Neural cell (in vitro differentiated cells): ENCODE data around the gene CELSR3.

ENCODE experiments used
- EP300 ChIP-seq: fragments of 450-650 bp; conservative IDR thresholded peaks from 2 replicates; pipeline ENCODE4 v1.6.1; 2014; ENCODE audit warnings: antibody characterized with exemption, mild to moderate bottlenecking, moderate library complexity; ENCODE audit not compliant: poor library complexity, severe bottlenecking
- EZH2 ChIP-seq: fragments of 200-600, 300-800 bp; shearing (Covaris generic), sonication (generic); IDR thresholded peaks from 2 replicates; pipeline ENCODE4 v1.6.1; 2014; ENCODE audit warnings: antibody characterized with exemption, low read length, borderline replicate concordance, mild to moderate bottlenecking; ENCODE audit not compliant: insufficient read depth, poor library complexity, severe bottlenecking
- MXI1 ChIP-seq: fragments of 450-650 bp; conservative IDR thresholded peaks from 2 replicates; pipeline ENCODE4 v1.6.1; 2014; ENCODE audit warnings: antibody characterized with exemption, mild to moderate bottlenecking; ENCODE audit not compliant: poor library complexity, severe bottlenecking
- POLR2AphosphoS5 ChIP-seq: IDR thresholded peaks from 2 replicates; pipeline ENCODE4 v1.6.1; 2012
- TF ChIP-seq, protein P1 (sequence below): fragments of 450-650 bp; IDR thresholded peaks from 2 replicates; pipeline ENCODE4 v1.5.1; 2014; ENCODE audit warnings: antibody characterized with exemption, mild to moderate bottlenecking, moderate library complexity; ENCODE audit not compliant: poor library complexity, severe bottlenecking

- no peak for TF ChIP-seq EP300
- no peak for TF ChIP-seq MXI1
- TF ChIP-seq, protein P1, sequence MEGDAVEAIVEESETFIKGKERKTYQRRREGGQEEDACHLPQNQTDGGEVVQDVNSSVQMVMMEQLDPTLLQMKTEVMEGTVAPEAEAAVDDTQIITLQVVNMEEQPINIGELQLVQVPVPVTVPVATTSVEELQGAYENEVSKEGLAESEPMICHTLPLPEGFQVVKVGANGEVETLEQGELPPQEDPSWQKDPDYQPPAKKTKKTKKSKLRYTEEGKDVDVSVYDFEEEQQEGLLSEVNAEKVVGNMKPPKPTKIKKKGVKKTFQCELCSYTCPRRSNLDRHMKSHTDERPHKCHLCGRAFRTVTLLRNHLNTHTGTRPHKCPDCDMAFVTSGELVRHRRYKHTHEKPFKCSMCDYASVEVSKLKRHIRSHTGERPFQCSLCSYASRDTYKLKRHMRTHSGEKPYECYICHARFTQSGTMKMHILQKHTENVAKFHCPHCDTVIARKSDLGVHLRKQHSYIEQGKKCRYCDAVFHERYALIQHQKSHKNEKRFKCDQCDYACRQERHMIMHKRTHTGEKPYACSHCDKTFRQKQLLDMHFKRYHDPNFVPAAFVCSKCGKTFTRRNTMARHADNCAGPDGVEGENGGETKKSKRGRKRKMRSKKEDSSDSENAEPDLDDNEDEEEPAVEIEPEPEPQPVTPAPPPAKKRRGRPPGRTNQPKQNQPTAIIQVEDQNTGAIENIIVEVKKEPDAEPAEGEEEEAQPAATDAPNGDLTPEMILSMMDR = no peak
- TF ChIP-seq EZH2 = no peak
- TF ChIP-seq POLR2AphosphoS5 = no peak
Observed at GRCh38 chr3:48595526-48596121, 67.1 kb downstream of the CELSR3 start.
